OCI-LY7 (cell line): ENCODE data around the gene AAGAB. TPM values are rescaled to one million over a fixed set of nuclear protein-coding genes. Genes with fewer than 3 reads are reported as not detected.
A peak's percentile ranks its signal among the peaks of the same experiment; 100 is the strongest.

Source experiments
- BruUV-seq: library from RNA; stranded (reverse); fragments of 400-500 nt; replicated peaks from 2 replicates; lab custom pipeline; 2021; lab: Mats Ljungman, UMichigan
- CTCF ChIA-PET: fragments of 300-600 bp; sonication (Branson Sonifier 250); formaldehyde crosslinking; loops from one replicate; lab custom pipeline; 2022; ENCODE audit warnings: antibody characterized with exemption; ENCODE audit not compliant: unreplicated experiment; lab: Charles Lee
- POLR2A ChIA-PET: fragments of 300-600 bp; sonication (Branson Sonifier 250); formaldehyde crosslinking; loops from one replicate; lab custom pipeline; 2022; ENCODE audit warnings: antibody characterized with exemption; lab: Charles Lee
- DNase-seq: peaks from one replicate; pipeline ENCODE4 v3.0.0-alpha.2; 2015; ENCODE audit warnings: low spot score
- H2AFZ ChIP-seq: fragments of 200-600 bp; sonication (generic), shearing (Covaris generic); 2 replicates; pipeline ENCODE4 v1.6.1; 2014; ENCODE audit warnings: mild to moderate bottlenecking, antibody characterized with exemption, low read length, moderate library complexity
- H3K27ac ChIP-seq: fragments of 200-600 bp; sonication (generic); 2 replicates; pipeline ENCODE4 v1.5.1; 2014; ENCODE audit warnings: mixed run types, low read depth, mild to moderate bottlenecking, moderate library complexity, low read length, inconsistent platforms; ENCODE audit not compliant: poor library complexity, severe bottlenecking
- H3K36me3 ChIP-seq: fragments of 200-600 bp; sonication (generic); 2 replicates; pipeline ENCODE4 v1.6.1; 2014; ENCODE audit warnings: mild to moderate bottlenecking, antibody characterized with exemption, low read length, moderate library complexity, mixed read lengths; ENCODE audit not compliant: insufficient read depth
- H3K4me1 ChIP-seq: fragments of 200-600 bp; sonication (generic); 2 replicates; pipeline ENCODE4 v1.5.1; 2014; ENCODE audit warnings: mild to moderate bottlenecking, low read length; ENCODE audit not compliant: insufficient read depth, poor library complexity, severe bottlenecking
- H3K4me2 ChIP-seq: fragments of 200-600 bp; sonication (generic); 2 replicates; pipeline ENCODE4 v1.6.1; 2014; ENCODE audit warnings: mild to moderate bottlenecking, low read length
- H3K4me3 ChIP-seq: fragments of 200-600 bp; sonication (generic); 2 replicates; pipeline ENCODE4 v1.5.1; 2014; ENCODE audit warnings: mild to moderate bottlenecking, low read depth, low read length; ENCODE audit not compliant: poor library complexity, severe bottlenecking
- H3K79me2 ChIP-seq: fragments of 200-600 bp; sonication (generic); 2 replicates; pipeline ENCODE4 v1.6.1; 2016; ENCODE audit warnings: low read depth, mild to moderate bottlenecking, low read length, moderate library complexity, mixed read lengths; ENCODE audit not compliant: insufficient read depth
- H3K9me2 ChIP-seq: fragments of 200-600 bp; sonication (generic); 2 replicates; pipeline ENCODE4 v1.6.1; 2016; ENCODE audit warnings: mild to moderate bottlenecking, low read length, mixed read lengths; ENCODE audit not compliant: insufficient read depth
- H3K9me3 ChIP-seq: fragments of 200-600 bp; sonication (generic); 2 replicates; pipeline ENCODE4 v1.6.1; 2014; ENCODE audit warnings: mild to moderate bottlenecking, mixed run types, low read length, mixed read lengths
- H4K20me1 ChIP-seq: fragments of 200-600 bp; sonication (generic); 2 replicates; pipeline ENCODE4 v1.6.1; 2014; ENCODE audit warnings: mild to moderate bottlenecking, antibody characterized with exemption, low read length, moderate library complexity, mixed read lengths; ENCODE audit not compliant: insufficient read depth
- EZH2phosphoT487 ChIP-seq: fragments of 200-600 bp; sonication (generic); IDR thresholded peaks from 2 replicates; pipeline ENCODE4 v1.6.1; 2018; ENCODE audit warnings: low read depth, borderline replicate concordance, mild to moderate bottlenecking, mixed run types, antibody characterized with exemption, low read length, moderate library complexity, mixed read lengths
- intact Hi-C: fragments of 100-400 bp; cut with micrococcal nuclease; formaldehyde crosslinking; loops from one replicate; pipeline ENCODE4 v1.10.0; 2022; ENCODE audit not compliant: unreplicated experiment
- total RNA-seq, 2 experiments: library from RNA; depleted of rRNA in 1 of 2; stranded (reverse); fragments of >200 nt in 1 of 2; shearing (Covaris generic) in 1 of 2; gene quantifications; 2 replicates each; pipeline ENCODE4 v1.2.3, GENCODE V29; 2014 to 2022
- TF ChIP-seq, protein P1 (sequence below): fragments of 200-600 bp; sonication (generic); conservative IDR thresholded peaks from 2 replicates; pipeline ENCODE4 v1.5.1; 2014; ENCODE audit warnings: mild to moderate bottlenecking, antibody characterized with exemption, low read length, moderate library complexity, mixed read lengths

The AAGAB gene
- total RNA-seq, 2 experiments from 2014 or later = 31.0 to 39.9 TPM

DNA sequence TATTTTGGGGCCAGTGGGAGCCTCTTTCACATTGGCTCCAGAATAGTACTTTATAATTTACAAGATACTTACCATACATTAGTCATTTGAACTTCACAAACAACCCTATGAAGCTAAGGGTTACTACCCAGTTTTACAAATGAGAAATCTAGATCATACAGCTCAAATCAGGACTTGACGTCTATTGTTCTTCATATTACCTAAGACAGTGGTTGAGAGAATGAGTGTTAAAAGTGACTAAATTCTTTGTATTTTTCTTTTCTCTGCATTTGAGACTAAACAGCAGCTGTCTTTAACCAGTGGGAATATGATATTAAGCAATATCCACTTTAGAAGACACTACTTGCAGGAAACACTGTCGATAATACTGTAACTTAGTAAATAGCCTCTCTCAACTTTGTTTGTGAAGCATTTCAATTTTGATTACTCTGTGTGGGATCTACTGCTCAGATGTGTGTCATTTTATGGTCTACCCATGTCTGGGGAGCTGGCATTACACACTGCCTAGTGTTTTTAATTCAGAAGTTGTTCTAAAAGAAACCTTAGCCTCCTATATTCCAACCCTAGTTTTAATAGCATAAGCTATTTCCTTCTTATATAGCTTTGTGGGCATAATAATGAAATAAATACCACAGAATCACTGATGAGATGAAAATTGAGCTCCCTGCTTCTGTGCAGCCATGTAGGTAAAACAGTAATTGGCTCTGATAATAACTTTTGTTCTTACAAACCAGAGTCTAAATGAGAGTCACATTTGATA lies 46.0 kb upstream of the AAGAB start:
- no peaks in the 10 kb centered on the region for H3K36me3 ChIP-seq
- H3K9me3 ChIP-seq = no peaks in the 10 kb centered on the region
- intact Hi-C loops = no loop called here
- H3K9me2 ChIP-seq = no peaks in the 10 kb centered on the region
- no peak overlapping the region for H3K4me3 ChIP-seq
- POLR2A ChIA-PET = interaction anchor here (0.7 kb wide), 1 partner anchor 26 kb away, joined by 4 read pairs; no protein-coding TSS in a partner anchor
- peaks cover 34% of the 10 kb centered on the region for H3K4me1 ChIP-seq
- BruUV-seq = no TSS peak
- no peak overlapping the region for H2AFZ ChIP-seq
- H3K4me2 ChIP-seq = no peak overlapping the region
- CTCF ChIA-PET = interaction anchor here (1.1 kb wide), 2 partner anchors 354 to 356 kb away, joined by 3 read pairs; no protein-coding TSS in a partner anchor
- no peaks in the 10 kb centered on the region for H4K20me1 ChIP-seq
- no peak overlapping the region for H3K27ac ChIP-seq
- DNase-seq = no peak
- no peak for TF ChIP-seq EZH2phosphoT487
- TF ChIP-seq, protein P1, sequence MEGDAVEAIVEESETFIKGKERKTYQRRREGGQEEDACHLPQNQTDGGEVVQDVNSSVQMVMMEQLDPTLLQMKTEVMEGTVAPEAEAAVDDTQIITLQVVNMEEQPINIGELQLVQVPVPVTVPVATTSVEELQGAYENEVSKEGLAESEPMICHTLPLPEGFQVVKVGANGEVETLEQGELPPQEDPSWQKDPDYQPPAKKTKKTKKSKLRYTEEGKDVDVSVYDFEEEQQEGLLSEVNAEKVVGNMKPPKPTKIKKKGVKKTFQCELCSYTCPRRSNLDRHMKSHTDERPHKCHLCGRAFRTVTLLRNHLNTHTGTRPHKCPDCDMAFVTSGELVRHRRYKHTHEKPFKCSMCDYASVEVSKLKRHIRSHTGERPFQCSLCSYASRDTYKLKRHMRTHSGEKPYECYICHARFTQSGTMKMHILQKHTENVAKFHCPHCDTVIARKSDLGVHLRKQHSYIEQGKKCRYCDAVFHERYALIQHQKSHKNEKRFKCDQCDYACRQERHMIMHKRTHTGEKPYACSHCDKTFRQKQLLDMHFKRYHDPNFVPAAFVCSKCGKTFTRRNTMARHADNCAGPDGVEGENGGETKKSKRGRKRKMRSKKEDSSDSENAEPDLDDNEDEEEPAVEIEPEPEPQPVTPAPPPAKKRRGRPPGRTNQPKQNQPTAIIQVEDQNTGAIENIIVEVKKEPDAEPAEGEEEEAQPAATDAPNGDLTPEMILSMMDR = no peak
- no peaks in the 10 kb centered on the region for H3K79me2 ChIP-seq

DNA sequence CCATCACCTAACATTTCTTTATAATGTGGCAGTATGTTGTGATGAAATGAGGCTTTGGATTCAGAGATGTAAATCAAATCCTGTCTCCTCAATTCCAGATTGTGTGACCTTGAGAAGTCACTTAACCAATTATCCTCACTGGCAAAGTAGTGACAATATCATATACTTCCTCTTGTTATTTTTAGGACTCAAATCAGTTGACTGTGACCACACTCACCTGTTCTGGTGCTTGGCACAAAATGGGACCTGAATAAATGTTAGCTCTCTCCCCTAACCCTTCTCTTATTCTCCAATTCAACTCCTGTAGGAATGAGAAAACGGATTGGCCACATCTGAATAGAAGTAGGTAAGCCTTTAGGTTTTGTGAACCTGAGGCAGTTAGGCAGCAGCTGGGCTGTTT lies 42.2 kb upstream of the AAGAB start:
- no peaks in the 10 kb centered on the region for H3K79me2 ChIP-seq
- H3K9me3 ChIP-seq = no peaks in the 10 kb centered on the region
- H3K9me2 ChIP-seq = no peaks in the 10 kb centered on the region
- peak overlapping the region; percentile 45 for H2AFZ ChIP-seq
- DNase-seq = peak; percentile 67
- intact Hi-C loops = no loop called here
- TF ChIP-seq, protein P1 = no peak
- no peak for TF ChIP-seq EZH2phosphoT487
- H3K4me3 ChIP-seq = peak overlapping the region; percentile 32
- no peaks in the 10 kb centered on the region for H4K20me1 ChIP-seq
- peak overlapping the region; percentile 10 for H3K27ac ChIP-seq
- CTCF ChIA-PET = interaction anchor here (1.8 kb wide), 1 partner anchor 351 kb away, joined by 3 read pairs; no protein-coding TSS in a partner anchor
- H3K4me1 ChIP-seq = peaks cover 40% of the 10 kb centered on the region
- peak overlapping the region; percentile 72 for H3K4me2 ChIP-seq
- BruUV-seq = no TSS peak
- POLR2A ChIA-PET = interaction anchor here (0.6 to 1.3 kb wide), 2 partner anchors 9 to 21 kb away, joined by 3 to 9 read pairs; no protein-coding TSS in a partner anchor
- H3K36me3 ChIP-seq = no peaks in the 10 kb centered on the region

DNA sequence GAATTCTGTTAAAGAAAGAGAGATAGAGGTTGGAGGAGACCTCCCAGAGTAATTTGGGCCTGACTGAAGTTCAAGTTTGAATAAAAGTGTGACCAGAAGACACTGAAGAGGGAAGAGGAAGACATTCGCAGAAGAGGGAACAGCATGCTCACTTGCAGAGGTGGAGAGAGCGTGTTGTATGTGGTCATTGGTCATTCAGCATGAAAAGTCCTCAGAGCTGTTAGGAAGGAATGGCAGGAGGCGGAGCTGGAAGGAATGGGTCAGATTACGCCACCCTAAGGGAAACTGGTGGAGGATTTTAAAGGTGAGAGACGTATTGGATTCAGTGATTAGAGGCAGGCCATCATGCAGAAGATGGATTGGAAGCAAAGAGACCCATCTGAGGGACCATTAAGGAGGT lies 41.7 kb upstream of the AAGAB start:
- no TSS peak for BruUV-seq

More for the DNA sequence above, 41.7 kb upstream of the AAGAB start:
- Histone ChIP-seq H3K4me1 (peaks cover 40% of the 10 kb centered on the region), H3K79me2 (no peaks in the 10 kb centered on the region), H4K20me1 (no peaks in the 10 kb centered on the region), H3K4me3 (peak overlapping the region; percentile 32), H3K4me2 (peak overlapping the region; percentile 72), H2AFZ (peak overlapping the region; percentile 45; the same call in 1 of the 2 replicates), H3K36me3 (no peaks in the 10 kb centered on the region), H3K9me2 (no peaks in the 10 kb centered on the region), H3K27ac (no peak overlapping the region), H3K9me3 (no peaks in the 10 kb centered on the region)
- intact Hi-C loops = no loop called here
- ChIA-PET CTCF (no interaction called here), POLR2A (interaction anchor here (1.1 to 1.3 kb wide), 3 partner anchors 8 to 18 kb away, joined by 3 to 9 read pairs (median 3); no protein-coding TSS in a partner anchor)
- TF ChIP-seq, protein P1 = no peak
- no peak for TF ChIP-seq EZH2phosphoT487
- DNase-seq = no peak
